HG03571 (cell line): Measurements from ENCODE around the gene IZUMO1.
"Not testable (repeated sequence)": the region's sequence is repeated elsewhere in the genome, so short reads cannot be mapped to it uniquely, and the experiment has no call there.

ENCODE experiments used
- ATAC-seq: cut with Tn5 transposase; IDR thresholded peaks from one replicate; pipeline ENCODE4 v1.9.1; 2021; ENCODE audit not compliant: unreplicated experiment

IZUMO1 gene

GRCh38 chr19:48746738-48747575 is at the start of gene IZUMO1:
IZUMO1 (minus strand) TSS chr19:48746909; CDS start chr19:48745859, 1,050 bp downstream.
- no peak for ATAC-seq

DNA sequence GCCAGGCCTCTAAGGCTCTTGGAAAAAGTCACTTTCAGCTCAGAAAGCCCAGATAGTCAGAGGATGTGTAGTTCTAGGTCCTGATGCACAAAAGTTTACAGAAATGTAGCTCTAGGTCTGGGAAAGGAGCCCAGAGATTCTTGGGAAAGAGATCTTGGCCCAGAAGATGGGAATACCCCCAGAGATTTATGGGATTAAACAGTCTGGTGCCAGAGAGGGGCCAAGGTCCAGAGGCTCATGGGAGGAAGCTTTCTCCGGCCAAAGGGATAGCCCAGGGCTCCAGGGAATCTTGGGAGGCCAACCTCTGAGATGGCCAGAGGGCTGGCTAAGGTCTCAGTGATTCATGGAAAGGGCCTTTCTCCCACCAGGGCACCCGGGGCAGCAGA is 49.0 kb upstream of the IZUMO1 start:
- no peak for ATAC-seq

DNA sequence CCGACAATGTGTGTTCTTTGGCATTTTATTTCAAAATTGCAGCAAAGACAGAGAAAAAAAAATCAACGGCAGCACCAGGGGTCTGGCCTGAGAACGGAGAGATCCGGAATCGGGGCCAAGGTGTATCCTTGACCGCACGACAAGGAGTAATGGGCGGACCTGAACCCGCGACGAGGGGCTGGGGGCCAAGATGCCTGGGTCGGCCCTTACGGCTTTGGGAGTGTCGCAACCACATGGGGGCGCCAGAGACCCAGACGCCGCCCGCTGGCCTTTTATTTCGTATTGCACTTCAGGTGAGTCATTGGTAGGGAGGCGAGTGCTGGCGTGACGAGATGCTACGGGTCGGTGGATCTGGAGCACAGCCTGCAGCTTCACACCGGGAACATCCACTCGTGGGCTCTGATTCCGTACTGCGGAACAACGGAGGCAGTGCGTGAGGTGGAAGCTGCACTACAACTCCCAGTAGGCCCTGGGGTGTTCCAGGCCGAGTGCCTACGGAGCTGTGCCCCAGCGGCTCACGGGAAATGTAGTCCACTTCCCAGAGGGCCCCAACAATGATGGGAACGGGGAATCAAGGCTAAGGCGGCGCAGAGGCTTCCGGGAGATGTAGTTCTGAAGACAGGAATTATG is 48.5 kb upstream of the IZUMO1 start:
- peak; percentile 67 for ATAC-seq

- no peak for ATAC-seq
These were observed 47.6 kb upstream of the IZUMO1 start for GRCh38 chr19:48794291-48794690.

- no peak for ATAC-seq
These were observed 46.6 kb upstream of the IZUMO1 start for GRCh38 chr19:48793271-48793670.

GRCh38 chr19:48787331-48787730 is 40.6 kb upstream of the IZUMO1 start:
- ATAC-seq, result not testable (repeated sequence)

- not testable (repeated sequence) for ATAC-seq
These were observed 39.7 kb upstream of the IZUMO1 start for GRCh38 chr19:48786422-48786821.

DNA sequence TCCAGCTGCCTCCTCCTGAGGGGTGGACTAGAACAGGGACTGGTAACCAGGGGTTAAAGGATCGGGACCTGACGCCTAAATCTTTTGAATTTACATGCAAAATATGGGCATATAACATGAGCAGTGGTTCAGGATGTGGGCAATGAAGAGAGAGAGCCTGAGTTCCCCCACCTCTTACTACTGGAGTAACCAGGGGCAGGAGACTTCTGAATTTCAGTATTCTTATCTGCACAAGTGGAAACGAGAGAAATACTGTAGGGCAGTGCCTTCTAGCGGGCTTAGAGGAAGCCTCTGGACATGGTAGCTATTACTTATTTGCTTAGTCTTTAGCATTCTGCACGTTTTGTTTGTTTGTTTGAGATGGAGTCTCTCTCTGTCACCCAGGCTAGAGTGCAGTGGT is 37.8 kb upstream of the IZUMO1 start:
- ATAC-seq, result no peak

DNA sequence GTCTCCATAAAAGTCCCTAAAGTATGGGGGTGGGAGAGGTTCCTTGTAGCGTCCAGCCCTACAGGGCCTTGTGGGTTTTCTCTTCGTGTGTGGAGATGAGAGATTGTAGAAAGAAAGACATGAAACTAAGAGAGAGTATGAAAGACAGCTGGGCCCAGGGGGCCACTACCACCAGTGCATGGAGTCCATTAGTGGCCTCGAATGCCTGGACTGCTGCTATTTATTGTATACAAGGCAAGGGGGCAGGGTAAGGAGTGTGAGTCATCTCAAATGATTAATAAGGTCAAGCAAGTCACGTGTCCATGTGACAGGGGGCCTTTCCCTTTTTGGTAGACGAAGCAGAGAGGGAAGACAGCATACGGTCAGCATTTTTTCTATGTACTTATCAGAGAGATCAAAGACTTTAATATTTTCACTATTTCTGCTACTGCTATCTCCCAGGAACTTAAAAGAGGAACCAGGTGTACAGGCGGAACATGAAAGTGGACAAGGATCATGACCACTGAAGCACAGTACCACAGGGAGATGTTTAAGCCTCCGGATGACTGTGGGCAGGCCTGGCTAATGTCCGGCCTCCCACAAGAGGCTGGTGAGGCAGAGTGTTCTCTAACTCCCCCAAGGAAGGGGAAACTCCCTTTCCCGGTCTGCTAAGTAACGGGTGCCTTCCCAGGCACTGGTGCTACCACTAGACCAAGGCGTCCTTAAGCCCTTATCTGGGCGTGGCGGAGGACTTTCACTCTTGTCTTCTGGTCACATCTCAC is 34.1 kb upstream of the IZUMO1 start:
- no peak for ATAC-seq

GRCh38 chr19:48779636-48780035 is 32.9 kb upstream of the IZUMO1 start:
- no peak for ATAC-seq

DNA sequence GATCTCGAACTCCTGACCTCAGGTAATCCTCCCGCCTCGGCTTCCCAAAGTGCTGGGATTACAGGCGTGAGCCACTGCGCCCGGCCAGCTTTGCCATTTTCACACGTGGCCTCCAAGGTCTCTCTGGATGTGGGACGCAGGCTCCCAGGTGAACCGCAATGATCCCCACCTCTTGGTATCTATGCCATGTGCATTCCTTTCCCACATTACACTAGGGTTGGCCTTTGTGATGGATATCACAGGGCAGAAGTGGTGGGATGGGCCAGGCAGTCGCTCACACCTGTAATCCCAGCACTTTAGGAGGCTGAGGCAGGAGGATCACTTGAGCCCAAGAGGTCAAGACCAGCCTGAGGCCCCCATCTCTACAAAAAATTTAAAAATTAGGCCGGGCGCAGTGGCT is 31.0 kb upstream of the IZUMO1 start:
- ATAC-seq, result no peak

DNA sequence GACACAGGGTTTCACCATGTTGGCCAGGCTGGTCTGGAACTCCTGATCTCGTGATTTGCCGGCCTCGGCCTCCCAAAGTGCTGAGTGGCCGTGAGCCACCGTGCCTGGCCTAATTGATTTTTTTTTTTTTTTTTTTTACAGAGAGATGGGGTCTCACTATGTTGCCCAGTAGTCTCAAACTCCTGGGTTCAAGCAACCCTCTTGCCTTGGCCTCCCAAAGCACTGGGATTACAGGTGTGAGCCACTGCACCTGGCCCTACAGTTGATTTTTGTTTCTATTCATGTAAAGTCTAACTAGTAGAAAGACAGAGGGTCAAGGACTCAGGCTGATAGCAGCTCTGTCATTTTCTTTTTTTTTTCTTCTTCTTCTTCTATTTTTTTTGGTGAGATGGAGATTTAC is 30.4 kb upstream of the IZUMO1 start:
- ATAC-seq, result no peak

DNA sequence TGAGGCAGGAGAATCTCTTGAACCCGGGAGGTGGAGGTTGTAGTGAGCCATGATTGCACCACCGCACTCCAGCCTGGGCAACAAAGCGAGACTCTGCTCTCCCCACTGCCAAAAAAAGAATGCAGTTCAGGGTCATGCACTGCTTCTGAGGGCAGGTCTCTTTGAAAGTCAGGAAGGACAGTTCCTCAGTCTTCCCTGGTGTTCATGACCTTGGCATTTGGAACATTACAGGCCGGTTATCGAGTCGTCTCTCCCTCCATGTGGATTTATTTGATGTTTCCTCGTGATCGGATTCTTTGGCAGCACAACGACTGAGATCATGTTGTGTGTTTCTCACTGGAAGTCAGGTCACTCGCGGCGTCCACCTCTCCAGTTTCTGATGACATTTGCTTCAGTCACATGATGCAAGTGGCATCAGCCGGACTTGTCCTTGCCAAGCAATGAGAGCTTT is 25.8 kb upstream of the IZUMO1 start:
- no peak for ATAC-seq

DNA sequence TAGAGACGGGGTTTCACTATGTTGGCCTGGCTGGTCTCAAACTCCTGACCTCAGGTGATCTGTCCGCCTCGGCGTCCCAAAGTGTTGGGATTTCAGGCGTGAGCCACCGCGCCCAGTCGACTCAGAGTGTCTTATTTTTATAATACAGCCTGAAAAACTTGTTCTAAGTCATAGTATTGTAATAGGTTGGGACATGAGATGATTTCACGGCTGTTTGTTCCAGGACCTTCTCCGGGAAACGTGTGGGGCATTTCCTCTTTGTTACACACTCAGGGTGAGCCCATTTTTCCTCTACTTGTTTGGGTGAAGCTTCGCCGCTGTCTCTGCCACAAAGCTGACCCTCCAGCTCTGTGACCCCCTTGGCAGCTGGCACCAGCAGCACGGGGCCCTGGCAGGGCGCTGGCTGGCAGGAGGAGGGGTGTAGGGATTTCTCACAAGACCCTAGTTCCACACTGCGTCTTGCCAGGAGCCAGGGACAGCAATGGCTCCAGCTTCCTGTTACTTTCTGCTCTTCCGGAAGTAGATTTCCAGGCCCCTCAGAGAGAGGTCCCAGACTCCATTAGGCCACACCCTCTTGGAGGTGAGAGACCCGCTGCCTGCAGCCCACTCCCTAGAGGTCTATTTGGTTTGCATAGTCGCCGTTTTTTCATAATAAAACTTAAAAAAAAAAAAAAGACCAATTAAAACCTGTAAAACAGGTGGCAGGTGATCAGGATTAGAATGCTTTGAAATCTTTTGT is 24.2 kb upstream of the IZUMO1 start:
- no peak for ATAC-seq

DNA sequence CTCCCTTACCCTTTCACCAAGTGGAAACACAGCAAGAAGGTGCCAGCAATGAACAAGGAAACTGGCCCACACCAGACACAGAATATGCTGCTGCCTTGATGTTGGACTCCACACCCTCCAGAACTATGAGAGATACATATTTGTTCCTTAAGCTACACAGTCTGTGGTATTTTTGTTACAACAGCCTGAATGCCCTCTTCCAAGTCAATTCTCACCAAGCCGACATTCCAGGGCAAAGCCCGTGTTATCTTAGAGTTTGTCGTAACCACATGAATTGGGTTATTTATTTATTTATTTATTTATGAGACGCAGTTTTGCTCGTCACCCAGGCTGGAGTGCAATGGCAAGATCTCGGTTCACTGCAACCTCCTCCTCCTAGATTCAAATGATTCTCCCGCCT is 23.6 kb upstream of the IZUMO1 start:
- ATAC-seq, result no peak

DNA sequence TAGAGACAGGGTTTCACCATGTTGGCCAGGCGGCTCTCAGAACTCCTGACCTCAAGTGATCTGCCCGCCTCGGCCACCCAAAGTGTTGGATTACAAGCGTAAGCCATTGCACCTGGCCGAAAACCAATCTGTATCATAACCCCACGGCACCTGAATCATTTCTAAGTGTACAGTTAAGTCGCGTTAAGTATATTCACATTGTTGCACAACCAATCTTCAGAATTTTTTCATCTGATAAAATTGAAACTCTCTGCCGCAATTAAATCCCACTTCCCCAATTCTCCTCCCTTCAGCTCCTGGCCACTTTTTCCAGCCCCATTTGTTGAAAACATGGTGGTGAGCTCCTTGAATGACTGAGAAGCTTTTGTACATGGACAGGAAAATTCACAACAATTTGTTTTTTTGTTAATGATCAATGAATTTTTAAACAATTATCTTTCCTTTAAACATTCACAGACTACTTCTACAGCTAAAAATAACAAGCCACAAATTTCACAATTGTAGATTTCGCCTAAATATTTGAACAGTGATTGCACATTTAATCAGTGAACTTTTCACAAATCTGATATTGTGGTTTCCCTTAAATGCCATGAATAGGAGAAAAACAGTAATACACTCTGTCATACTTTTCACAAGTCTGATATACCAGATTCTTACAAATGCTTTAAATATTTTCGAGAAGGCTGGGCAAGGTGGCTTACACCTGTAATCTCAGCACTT is 22.4 kb upstream of the IZUMO1 start:
- ATAC-seq, result no peak

DNA sequence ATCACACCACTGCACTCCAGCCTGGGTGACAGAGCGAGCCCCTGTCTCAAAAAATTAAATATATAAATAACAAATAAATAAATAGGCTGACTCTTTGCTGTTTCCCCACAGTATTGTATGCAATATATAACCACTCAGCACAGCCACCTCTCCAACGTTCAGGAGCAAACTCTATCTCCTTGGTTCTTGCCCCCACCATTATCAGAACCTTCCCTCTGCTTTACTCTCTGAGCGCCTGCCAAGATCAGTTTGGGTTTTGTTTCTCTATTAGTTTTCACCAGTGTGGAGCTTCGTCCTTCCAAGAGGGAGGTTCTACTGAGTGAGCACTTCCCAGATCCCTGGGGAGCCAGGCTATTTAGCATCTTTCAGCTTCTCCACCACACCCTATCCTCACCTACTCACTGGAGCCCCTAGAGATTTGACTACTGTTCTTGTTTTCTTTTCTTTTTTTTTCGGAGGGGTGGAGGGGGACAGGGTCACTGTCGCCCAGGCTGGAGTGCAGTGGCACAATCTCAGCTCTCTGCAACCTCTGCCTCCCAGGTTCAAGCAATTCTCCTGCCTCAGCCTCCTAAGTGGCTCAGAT is 21.6 kb upstream of the IZUMO1 start:
- ATAC-seq, result not testable (repeated sequence)

DNA sequence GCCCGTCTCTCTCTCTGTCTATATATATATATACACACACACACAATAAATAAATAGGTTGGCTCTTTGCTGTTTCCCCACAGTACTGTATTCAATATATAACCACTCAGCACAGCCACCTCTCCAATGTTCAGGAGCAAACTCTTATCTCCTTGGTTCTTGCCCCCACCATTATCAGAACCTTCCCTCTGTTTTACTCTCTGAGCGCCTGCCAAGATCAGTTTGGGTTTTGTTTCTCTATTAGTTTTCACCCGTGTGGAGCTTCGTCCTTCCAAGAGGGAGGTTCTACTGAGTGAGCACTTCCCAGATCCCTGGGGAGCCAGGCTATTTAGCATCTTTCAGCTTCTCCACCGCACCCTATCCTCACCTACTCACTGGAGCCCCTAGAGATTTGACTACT is 19.1 kb upstream of the IZUMO1 start:
- not testable (repeated sequence) for ATAC-seq

- no peak for ATAC-seq
These were observed 13.9 kb upstream of the IZUMO1 start for GRCh38 chr19:48760504-48761205.
